ENCODE measurements around the gene SLC26A8. TPM values are rescaled to one million over a fixed set of nuclear protein-coding genes. Genes with fewer than 3 reads are reported as not detected.
"Not testable (repeated sequence)": the region's sequence is repeated elsewhere in the genome, so short reads cannot be mapped to it uniquely, and the experiment has no call there.

Gene SLC26A8
- total RNA-seq, 4 donors from 2014 or later = 0.07 TPM; not detected in 3

- intact Hi-C loops (cut with DNase I; ENCODE audit: low total_unique reads) = no loop called here
- Histone ChIP-seq H3K27ac (no peak overlapping the region), H3K4me3 (no peak overlapping the region), H3K9me3 (no peaks in the 10 kb centered on the region), H3K27me3 (no peaks in the 10 kb centered on the region), H3K4me1 (no peaks in the 10 kb centered on the region), H3K36me3 (no peaks in the 10 kb centered on the region)
- TF ChIP-seq CTCF (IDR thresholded peaks at IDR 0.05) = no peak
- no peak for TF ChIP-seq POLR2A (IDR thresholded peaks at IDR 0.05)
- no peak for DNase-seq
Observed at GRCh38 chr6:35993150-35993549, 31.3 kb downstream of the SLC26A8 start.

- H3K4me1 ChIP-seq; H3K4me3 ChIP-seq; H3K27me3 ChIP-seq; H3K36me3 ChIP-seq; DNase-seq; H3K27ac ChIP-seq; H3K9me3 ChIP-seq; intact Hi-C loops (cut with DNase I; ENCODE audit: low total_unique reads): not testable (repeated sequence)
Observed at GRCh38 chr6:35988047-35988446, 36.4 kb downstream of the SLC26A8 start.

- TF ChIP-seq CTCF (IDR thresholded peaks at IDR 0.05) = no peak
- no peak for TF ChIP-seq POLR2A (IDR thresholded peaks at IDR 0.05)
- H3K36me3 ChIP-seq = no peaks in the 10 kb centered on the region
- no peak overlapping the region for H3K27ac ChIP-seq
- no peak for DNase-seq
- no peaks in the 10 kb centered on the region for H3K27me3 ChIP-seq
- intact Hi-C loops (cut with DNase I; ENCODE audit: low total_unique reads) = no loop called here
- no peaks in the 10 kb centered on the region for H3K9me3 ChIP-seq
- H3K4me1 ChIP-seq = no peaks in the 10 kb centered on the region
- H3K4me3 ChIP-seq = no peak overlapping the region
Observed at GRCh38 chr6:35984701-35985100, 39.7 kb downstream of the SLC26A8 start.

GRCh38 chr6:35980991-35981645 lies 43.3 kb downstream of the SLC26A8 start:
- TF ChIP-seq CTCF (IDR thresholded peaks at IDR 0.05) = no peak
- TF ChIP-seq POLR2A (IDR thresholded peaks at IDR 0.05) = no peak
- Histone ChIP-seq H3K27me3 (no peaks in the 10 kb centered on the region), H3K36me3 (no peaks in the 10 kb centered on the region), H3K4me1 (no peaks in the 10 kb centered on the region), H3K4me3 (no peak overlapping the region), H3K9me3 (no peaks in the 10 kb centered on the region), H3K27ac (no peak overlapping the region)
- intact Hi-C loops (cut with DNase I; ENCODE audit: low total_unique reads) = no loop called here
- DNase-seq = no peak

GRCh38 chr6:35980126-35980525 lies 44.3 kb downstream of the SLC26A8 start:
- intact Hi-C loops (cut with DNase I; ENCODE audit: low total_unique reads); H3K4me1 ChIP-seq; H3K36me3 ChIP-seq; H3K27ac ChIP-seq; H3K4me3 ChIP-seq; DNase-seq; H3K27me3 ChIP-seq; H3K9me3 ChIP-seq: not testable (repeated sequence)

GRCh38 chr6:35977308-35977707 lies 47.1 kb downstream of the SLC26A8 start:
- Histone ChIP-seq H3K27me3 (no peaks in the 10 kb centered on the region), H3K27ac (no peak overlapping the region), H3K4me3 (no peak overlapping the region), H3K9me3 (no peaks in the 10 kb centered on the region), H3K4me1 (no peaks in the 10 kb centered on the region), H3K36me3 (no peaks in the 10 kb centered on the region)
- no peak for TF ChIP-seq POLR2A (IDR thresholded peaks at IDR 0.05)
- TF ChIP-seq CTCF (IDR thresholded peaks at IDR 0.05) = no peak
- DNase-seq = no peak
- intact Hi-C loops (cut with DNase I; ENCODE audit: low total_unique reads) = no loop called here
